ENCODE data around the gene OPTN.

OPTN gene

GRCh38 chr10:13184276-13184675 is 84.3 kb downstream of the OPTN start:
- no peak for DNase-seq (ENCODE audit: low spot score)

- DNase-seq (ENCODE audit: low spot score) = no peak
Observed at GRCh38 chr10:13184730-13185514, 85.0 kb downstream of the OPTN start.

- DNase-seq (ENCODE audit: low spot score) = no peak
Observed at GRCh38 chr10:13187135-13187534, 87.2 kb downstream of the OPTN start.
